Mucosa of stomach (tissue), 1 donor: Measurements from ENCODE around the gene TXNL1.
"Not testable (repeated sequence)": the region's sequence is repeated elsewhere in the genome, so short reads cannot be mapped to it uniquely, and the experiment has no call there.

Experiments used
- H3K27me3 ChIP-seq: one replicate; pipeline ENCODE4 v1.7.0; 2013; ENCODE audit warnings: mild to moderate bottlenecking, low read length; ENCODE audit not compliant: control insufficient read depth, insufficient read depth
- H3K36me3 ChIP-seq: one replicate; pipeline ENCODE4 v1.7.0; 2013; ENCODE audit warnings: low read length; ENCODE audit not compliant: control insufficient read depth, insufficient read depth
- H3K4me1 ChIP-seq: one replicate; pipeline ENCODE4 v1.7.0; 2013; ENCODE audit warnings: mild to moderate bottlenecking, low read length; ENCODE audit not compliant: control insufficient read depth, insufficient read depth
- H3K4me3 ChIP-seq: one replicate; pipeline ENCODE4 v1.7.0; 2013; ENCODE audit warnings: low read length
- H3K9ac ChIP-seq: one replicate; pipeline ENCODE4 v1.7.0; 2013; ENCODE audit warnings: mild to moderate bottlenecking, low read length, moderate library complexity
- H3K9me3 ChIP-seq: one replicate; pipeline ENCODE4 v1.7.0; 2013; ENCODE audit warnings: mild to moderate bottlenecking, low read length, moderate library complexity; ENCODE audit not compliant: control insufficient read depth
- donor health status: Pancreatic carcinoma.

Gene TXNL1

DNA sequence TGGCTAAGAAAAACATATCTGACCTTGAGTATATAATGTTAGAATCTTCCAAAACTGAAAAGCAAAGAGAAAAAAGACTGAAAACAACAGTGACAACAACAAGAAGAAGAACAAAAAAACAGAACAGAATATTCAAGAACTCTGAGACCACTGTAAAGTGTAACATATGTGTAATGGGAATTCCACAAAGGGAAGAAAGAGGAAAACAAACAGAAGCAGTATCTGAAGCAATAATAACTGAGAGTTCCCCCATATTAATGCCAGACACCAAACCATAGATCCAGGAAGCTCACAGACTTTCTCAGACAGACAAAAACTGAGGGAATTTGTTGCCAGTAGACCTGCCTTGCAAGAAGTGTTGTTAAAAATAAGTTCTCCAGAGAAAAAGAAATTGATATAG, 58.9 kb downstream of the TXNL1 start:
- no peaks in the 10 kb centered on the region for H3K9me3 ChIP-seq
- no peaks in the 10 kb centered on the region for H3K4me1 ChIP-seq
- H3K4me3 ChIP-seq, result no peak overlapping the region
- H3K9ac ChIP-seq, result no peak overlapping the region
- no peaks in the 10 kb centered on the region for H3K27me3 ChIP-seq
- H3K36me3 ChIP-seq, result no peaks in the 10 kb centered on the region

DNA sequence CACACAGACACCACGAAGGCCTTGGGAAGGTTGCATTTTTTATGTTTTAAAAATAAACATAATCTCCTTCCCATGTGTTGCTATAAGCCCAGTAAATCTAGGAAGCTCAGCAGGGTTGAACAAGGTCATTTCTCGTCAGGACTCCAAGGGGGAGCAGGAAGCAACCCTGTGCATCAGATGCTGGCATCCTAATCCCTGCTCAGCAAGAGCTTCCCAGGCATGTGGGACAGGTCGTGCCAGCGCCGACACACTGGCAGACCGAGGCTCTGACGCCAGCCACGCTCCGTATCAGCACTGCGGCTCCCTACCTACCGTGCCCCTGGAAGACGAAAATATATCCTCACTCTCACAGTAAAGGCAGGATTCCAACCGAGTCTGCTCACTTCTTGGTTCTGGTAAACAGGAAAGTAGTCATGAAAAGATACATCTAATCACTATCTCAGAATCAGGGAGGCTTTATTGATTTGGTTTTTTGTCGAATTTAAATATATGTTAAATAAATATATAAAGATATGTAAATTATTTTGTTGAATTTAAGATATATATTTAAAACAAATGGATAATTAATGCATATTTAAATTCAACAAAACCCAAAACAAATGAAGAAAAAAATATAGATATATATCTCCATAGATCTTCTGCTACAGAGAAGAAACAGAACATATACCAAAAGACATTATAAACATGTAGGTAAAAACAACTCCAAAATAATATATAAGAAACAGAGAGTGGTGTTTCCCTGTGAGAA, 61.4 kb downstream of the TXNL1 start:
- Histone ChIP-seq H3K9ac (no peak overlapping the region), H3K4me3 (no peak overlapping the region), H3K36me3 (no peaks in the 10 kb centered on the region), H3K9me3 (no peaks in the 10 kb centered on the region), H3K27me3 (no peaks in the 10 kb centered on the region), H3K4me1 (no peaks in the 10 kb centered on the region)

DNA sequence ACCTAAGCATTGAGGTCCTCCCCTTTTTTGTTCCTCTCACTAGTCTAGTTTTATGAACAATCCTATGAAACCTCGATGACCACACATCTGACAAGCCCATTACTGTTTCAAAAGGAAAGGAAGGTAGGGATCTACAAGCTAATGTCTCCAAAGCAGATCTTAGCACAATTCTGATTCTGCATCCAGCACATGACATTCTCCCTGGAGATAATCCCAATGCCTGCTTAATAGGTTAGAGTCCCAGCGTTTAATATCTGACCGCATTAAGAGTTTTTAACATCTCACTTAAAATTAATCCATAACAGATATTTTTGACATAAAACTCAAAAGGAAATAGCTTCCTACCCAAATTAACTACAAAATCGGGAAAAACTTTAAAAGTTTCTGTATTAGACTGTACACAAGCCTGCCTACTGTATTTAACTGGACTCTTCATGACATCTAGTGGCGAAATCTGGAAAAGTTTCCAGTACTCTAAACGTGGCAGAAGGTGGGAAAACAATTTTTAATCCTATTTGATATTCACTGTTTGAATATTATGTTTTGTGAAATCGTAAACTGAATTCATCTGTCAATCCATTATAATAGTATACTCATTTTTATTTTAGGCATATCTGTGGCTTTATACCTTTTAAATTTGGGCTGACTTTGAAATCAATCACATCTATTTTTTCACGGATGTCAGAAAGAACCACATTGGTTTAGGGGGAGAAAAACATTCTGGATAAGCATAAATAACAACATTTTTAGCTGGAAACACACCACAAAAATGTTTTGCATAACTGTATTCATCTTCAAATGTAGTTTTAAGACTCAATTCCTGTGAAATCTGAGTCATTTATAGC, 62.4 kb downstream of the TXNL1 start:
- no peaks in the 10 kb centered on the region for H3K9me3 ChIP-seq
- H3K4me3 ChIP-seq, result no peak overlapping the region
- no peak overlapping the region for H3K9ac ChIP-seq
- no peaks in the 10 kb centered on the region for H3K36me3 ChIP-seq
- H3K27me3 ChIP-seq, result no peaks in the 10 kb centered on the region
- no peaks in the 10 kb centered on the region for H3K4me1 ChIP-seq

DNA sequence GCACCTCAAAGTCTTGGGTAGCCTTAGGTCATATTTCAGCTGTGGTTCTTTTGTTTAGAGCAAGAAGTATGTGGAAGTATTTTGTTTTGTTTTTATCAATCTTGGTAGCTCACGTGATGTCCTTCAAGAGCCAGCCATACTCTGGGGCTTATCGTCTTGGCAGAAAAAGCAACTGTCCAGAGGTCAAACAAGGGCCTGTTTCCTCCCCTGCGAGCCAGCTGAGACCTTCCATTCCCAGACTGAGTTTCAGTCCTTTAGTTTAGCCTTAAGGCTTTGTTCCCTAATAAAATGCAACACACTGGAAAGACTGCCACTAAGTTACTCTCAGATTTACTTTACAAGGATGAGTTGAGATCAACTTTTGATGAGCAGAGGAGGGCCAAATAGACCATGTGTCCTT, 63.5 kb downstream of the TXNL1 start:
- Histone ChIP-seq H3K4me3 (no peak overlapping the region), H3K4me1 (no peaks in the 10 kb centered on the region), H3K9me3 (no peaks in the 10 kb centered on the region), H3K36me3 (no peaks in the 10 kb centered on the region), H3K9ac (no peak overlapping the region), H3K27me3 (no peaks in the 10 kb centered on the region)

DNA sequence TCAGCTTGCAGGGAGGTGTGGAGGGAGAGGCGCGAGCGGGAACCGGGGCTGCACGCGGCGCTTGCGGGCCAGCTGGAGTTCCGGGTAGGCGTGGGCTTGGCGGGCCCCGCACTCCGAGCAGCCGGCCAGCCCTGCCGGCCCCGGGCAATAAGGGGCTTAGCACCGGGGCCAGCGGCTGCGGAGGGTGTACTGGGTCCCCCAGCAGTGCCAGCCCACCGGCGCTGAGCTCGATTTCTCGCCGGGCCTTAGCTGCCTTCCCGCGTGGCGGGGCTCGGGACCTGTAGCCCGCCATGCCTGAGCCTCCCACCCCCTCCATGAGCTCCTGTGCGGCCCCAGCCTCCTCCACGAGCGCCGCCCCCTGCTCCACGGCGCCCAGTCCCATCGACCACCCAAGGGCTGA, 66.1 kb downstream of the TXNL1 start:
- H3K4me3 ChIP-seq, H3K36me3 ChIP-seq, H3K4me1 ChIP-seq, H3K9ac ChIP-seq, H3K27me3 ChIP-seq, H3K9me3 ChIP-seq: not testable (repeated sequence)

DNA sequence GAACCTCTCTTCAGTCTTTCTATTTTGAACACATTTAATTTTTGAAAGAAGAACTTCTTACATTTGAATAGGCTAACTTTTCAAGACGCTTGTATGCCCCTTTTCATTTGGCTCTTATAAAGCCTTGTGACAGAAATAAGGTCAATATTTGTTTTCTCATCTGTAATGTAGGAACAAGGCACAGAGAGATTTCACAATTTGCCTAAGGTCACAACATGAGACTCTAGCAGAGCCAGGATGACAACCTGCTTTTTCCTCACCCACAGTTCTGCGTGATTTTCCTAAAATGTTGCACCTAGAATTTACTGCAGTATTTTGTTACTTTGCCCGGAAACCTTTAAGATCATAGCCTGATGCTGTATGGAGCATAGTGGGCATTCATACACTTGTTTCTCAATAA, 67.4 kb downstream of the TXNL1 start:
- H3K36me3 ChIP-seq, result no peaks in the 10 kb centered on the region
- H3K4me1 ChIP-seq, result no peaks in the 10 kb centered on the region
- no peaks in the 10 kb centered on the region for H3K27me3 ChIP-seq
- no peak overlapping the region for H3K4me3 ChIP-seq
- H3K9ac ChIP-seq, result no peak overlapping the region
- no peaks in the 10 kb centered on the region for H3K9me3 ChIP-seq

DNA sequence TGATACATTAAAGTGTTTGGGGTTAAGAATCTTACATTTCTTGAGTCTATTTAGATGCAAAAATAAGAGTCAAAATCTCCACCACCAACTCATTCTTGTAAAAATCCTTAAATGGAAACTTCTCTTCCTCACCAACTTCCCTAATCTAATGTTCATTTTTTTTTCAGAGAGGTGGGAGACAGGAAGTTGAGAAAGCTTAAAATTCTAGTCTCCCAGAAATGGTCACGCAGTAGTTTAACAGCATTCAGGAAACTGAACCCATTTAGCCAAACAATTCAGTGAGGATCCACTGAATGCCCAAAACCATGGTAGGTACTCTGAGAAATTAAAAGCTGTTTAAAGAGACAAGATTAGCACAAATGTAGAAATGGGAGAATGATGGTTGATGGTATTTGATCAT, 69.0 kb downstream of the TXNL1 start:
- H3K27me3 ChIP-seq, result no peaks in the 10 kb centered on the region
- H3K4me1 ChIP-seq, result no peaks in the 10 kb centered on the region
- H3K36me3 ChIP-seq, result no peaks in the 10 kb centered on the region
- H3K9me3 ChIP-seq, result no peaks in the 10 kb centered on the region
- H3K4me3 ChIP-seq, result no peak overlapping the region
- no peak overlapping the region for H3K9ac ChIP-seq

DNA sequence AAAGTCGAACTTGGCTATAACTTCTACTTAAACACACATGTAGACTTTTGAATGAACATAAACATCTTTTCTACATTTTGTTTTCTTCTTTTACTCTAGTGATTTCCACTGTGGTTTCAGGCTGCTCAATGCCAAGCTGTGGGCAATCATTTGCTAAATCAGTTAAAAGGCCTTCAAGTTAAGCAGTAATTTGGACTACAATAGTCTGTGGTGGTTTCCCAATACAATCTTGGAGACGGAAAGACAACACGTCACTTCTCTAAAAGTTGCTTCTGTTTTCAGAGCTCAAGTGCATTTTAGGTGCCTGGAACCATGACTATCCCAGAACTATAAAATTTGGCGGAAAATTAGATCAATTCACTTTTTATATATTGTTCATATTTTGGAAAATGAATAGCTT, 69.4 kb downstream of the TXNL1 start:
- H3K4me1 ChIP-seq, result no peaks in the 10 kb centered on the region
- H3K4me3 ChIP-seq, result no peak overlapping the region
- no peaks in the 10 kb centered on the region for H3K9me3 ChIP-seq
- H3K9ac ChIP-seq, result no peak overlapping the region
- no peaks in the 10 kb centered on the region for H3K27me3 ChIP-seq
- H3K36me3 ChIP-seq, result no peaks in the 10 kb centered on the region

DNA sequence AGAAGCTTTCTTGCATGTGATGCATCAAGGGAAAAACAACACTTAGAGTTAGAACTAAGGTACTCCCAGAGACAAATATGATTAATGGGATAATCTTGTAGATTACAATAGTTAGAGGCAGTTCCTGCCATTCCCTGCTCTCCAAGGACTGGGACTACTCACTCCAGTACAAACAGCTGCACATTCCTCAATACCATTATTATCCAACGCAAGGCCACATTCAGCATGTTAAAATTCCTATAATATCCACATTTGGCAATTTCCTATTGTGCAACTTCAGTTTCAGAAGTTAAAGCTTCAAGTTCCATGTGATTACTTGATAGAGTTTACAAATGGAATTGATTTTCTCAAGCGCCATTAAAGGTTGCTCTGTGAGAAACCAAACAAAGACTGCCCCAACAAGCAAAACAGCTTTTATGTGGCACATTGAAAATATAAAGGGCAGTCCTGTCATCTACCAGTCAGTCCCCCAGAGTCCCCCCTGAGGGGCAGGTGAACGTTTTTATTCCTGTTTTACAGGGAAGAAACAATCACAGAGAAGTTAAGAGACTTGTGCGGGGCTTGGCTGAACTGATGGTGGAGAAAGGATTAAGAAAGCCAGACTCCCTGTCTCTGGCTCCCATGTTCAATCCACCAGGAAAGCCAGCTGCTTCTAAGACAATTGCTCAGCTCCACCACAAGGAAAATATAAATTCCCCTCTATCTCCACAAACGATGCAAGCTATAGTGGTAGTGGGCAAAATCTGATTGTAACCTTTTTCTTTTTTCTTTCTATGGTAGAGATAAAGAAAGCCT, 72.6 kb downstream of the TXNL1 start:
- no peaks in the 10 kb centered on the region for H3K9me3 ChIP-seq
- H3K27me3 ChIP-seq, result no peaks in the 10 kb centered on the region
- H3K9ac ChIP-seq, result no peak overlapping the region
- no peaks in the 10 kb centered on the region for H3K36me3 ChIP-seq
- H3K4me1 ChIP-seq, result no peaks in the 10 kb centered on the region
- no peak overlapping the region for H3K4me3 ChIP-seq

DNA sequence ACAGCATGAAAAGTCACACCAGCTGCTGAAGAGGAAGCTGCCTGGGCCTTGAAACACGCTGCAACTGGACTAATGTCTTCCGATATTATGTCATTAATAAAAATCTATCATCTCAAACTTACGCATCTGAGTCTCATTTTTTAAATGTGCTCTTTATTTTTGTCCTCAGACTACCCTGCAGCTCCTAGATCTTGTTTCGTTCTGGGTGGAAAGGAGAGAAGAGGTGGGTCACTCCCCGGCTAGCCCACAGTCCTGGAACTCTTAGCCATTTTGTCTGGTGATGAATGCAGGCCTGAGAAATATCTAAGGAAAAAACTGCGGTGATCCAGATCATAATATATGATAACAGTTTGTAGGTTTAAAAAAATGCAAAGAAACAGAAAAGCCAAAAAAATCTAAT, 73.3 kb downstream of the TXNL1 start:
- H3K9me3 ChIP-seq, result no peaks in the 10 kb centered on the region
- no peaks in the 10 kb centered on the region for H3K27me3 ChIP-seq
- no peaks in the 10 kb centered on the region for H3K36me3 ChIP-seq
- H3K9ac ChIP-seq, result no peak overlapping the region
- no peak overlapping the region for H3K4me3 ChIP-seq
- no peaks in the 10 kb centered on the region for H3K4me1 ChIP-seq

DNA sequence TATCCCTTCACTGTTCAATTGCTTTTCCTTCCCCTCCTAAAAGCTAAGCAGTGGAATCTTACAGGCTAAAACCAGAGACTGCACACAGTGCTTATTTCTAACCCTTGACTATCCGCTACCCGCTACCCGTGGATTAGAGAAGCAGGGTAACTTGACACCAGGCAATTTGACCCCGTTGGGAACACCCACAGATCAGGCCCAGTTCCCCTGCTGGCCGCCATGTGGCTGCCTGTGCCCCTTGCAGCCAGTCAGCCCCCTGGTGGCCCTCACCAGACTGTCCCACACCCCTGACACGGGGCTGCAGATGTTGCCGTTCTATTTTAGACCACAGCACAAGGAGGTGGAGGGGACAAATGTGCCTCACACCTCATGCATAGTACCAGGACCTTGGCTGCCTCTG, 74.8 kb downstream of the TXNL1 start:
- no peak overlapping the region for H3K4me3 ChIP-seq
- H3K27me3 ChIP-seq, result no peaks in the 10 kb centered on the region
- no peaks in the 10 kb centered on the region for H3K36me3 ChIP-seq
- no peak overlapping the region for H3K9ac ChIP-seq
- no peaks in the 10 kb centered on the region for H3K9me3 ChIP-seq
- H3K4me1 ChIP-seq, result no peaks in the 10 kb centered on the region

DNA sequence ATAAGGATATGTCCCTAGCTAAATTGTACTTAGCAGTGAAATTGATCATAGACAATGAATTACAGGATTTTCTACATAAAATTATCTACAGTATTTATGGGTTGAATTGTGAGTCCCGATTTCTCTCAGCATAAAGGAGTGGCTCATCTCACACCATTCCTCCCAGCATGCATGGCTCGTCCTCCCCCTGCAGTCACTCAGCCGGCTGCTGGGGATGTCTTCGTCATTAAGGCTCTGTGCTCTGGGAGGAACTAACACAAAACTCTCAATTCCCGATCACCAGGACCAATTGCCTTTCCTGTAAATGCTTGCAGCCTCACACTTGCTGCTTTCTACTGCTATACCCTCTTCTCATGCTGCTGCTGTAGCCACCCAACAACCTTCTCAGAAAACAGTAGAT, 75.9 kb downstream of the TXNL1 start:
- H3K36me3 ChIP-seq, result no peaks in the 10 kb centered on the region
- no peak overlapping the region for H3K4me3 ChIP-seq
- H3K9ac ChIP-seq, result no peak overlapping the region
- H3K27me3 ChIP-seq, result no peaks in the 10 kb centered on the region
- no peaks in the 10 kb centered on the region for H3K9me3 ChIP-seq
- no peaks in the 10 kb centered on the region for H3K4me1 ChIP-seq
